ENCODE measurements around the gene ATP2B2.

Gene ATP2B2

DNA sequence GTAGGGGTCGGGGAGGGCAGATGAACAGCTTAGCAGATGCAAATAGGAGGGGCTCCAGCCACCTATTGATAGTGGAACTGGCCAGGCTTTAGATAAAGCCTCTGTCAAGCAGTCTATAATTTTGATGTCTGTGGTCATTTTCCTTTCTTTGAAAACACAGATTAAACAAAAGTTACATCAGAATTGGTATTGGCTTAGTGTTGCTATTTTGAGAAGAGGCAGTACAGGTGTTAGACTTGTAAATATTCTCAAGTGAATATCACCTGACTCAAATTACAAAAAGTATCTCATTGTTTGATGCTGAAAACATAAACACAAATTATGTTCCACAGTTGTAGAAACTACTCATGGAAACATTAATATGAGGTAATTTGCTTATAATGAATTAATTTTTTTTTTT is 230.8 kb downstream of the ATP2B2 start:
- no peak for DNase-seq (ENCODE audit: low spot score)
- in situ Hi-C loops (cut with MboI; ENCODE audit: low pct_unique_long_range_greater_than_20kb, low sequenced_read_pairs, unreplicated experiment), result no loop called here
- TF ChIP-seq, protein P1, sequence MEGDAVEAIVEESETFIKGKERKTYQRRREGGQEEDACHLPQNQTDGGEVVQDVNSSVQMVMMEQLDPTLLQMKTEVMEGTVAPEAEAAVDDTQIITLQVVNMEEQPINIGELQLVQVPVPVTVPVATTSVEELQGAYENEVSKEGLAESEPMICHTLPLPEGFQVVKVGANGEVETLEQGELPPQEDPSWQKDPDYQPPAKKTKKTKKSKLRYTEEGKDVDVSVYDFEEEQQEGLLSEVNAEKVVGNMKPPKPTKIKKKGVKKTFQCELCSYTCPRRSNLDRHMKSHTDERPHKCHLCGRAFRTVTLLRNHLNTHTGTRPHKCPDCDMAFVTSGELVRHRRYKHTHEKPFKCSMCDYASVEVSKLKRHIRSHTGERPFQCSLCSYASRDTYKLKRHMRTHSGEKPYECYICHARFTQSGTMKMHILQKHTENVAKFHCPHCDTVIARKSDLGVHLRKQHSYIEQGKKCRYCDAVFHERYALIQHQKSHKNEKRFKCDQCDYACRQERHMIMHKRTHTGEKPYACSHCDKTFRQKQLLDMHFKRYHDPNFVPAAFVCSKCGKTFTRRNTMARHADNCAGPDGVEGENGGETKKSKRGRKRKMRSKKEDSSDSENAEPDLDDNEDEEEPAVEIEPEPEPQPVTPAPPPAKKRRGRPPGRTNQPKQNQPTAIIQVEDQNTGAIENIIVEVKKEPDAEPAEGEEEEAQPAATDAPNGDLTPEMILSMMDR (IDR thresholded peaks at IDR 0.05; ENCODE audit: extremely low read depth, insufficient read depth, missing control alignments), result no peak

Data from GM13977 (cell line).